IMR-90 (cell line): Measurements from ENCODE around the gene SERPINE2. TPM values are rescaled to one million over a fixed set of nuclear protein-coding genes. Genes with fewer than 3 reads are reported as not detected.

Source experiments
- ATAC-seq: fragments of 200-7000 bp; cut with Tn5 transposase; 2 replicates; pipeline ENCODE4 v1.9.1; 2020; ENCODE audit warnings: low read depth, mild to moderate bottlenecking, moderate library complexity
- BruUV-seq: library from RNA; stranded (reverse); fragments of 400-500 nt; replicated peaks from 2 replicates; lab custom pipeline; 2021; lab: Mats Ljungman, UMichigan
- CTCF ChIA-PET: fragments of 300-600 bp; formaldehyde crosslinking; extraction: SDS; loops from one replicate; lab custom pipeline; 2021; ENCODE audit warnings: antibody characterized with exemption; lab: Yijun Ruan, JAX
- POLR2A ChIA-PET: fragments of 300-600 bp; sonication (Branson Sonifier 250); formaldehyde crosslinking; loops from one replicate; lab custom pipeline; 2022; ENCODE audit warnings: antibody characterized with exemption; ENCODE audit not compliant: unreplicated experiment; lab: Charles Lee
- DNase-seq: peaks from one replicate; pipeline ENCODE4 v3.0.0; 2013
- H2AFZ ChIP-seq: replicated peaks from 2 replicates; pipeline ENCODE3; 2013; ENCODE audit warnings: low read length, mild to moderate bottlenecking; ENCODE audit not compliant: poor library complexity
- H2AK5ac ChIP-seq: 2 replicates; pipeline ENCODE4 v1.6.1; 2013; ENCODE audit warnings: low read depth, low read length, inconsistent platforms
- H2AK9ac ChIP-seq: replicated peaks from 2 replicates; pipeline ENCODE3; 2013; ENCODE audit warnings: mild to moderate bottlenecking, low read depth, low read length, moderate library complexity; ENCODE audit not compliant: poor library complexity
- H2BK120ac ChIP-seq: 2 replicates; pipeline ENCODE4 v1.6.1; 2013; ENCODE audit warnings: low read depth, low read length, inconsistent platforms
- H2BK15ac ChIP-seq: 3 replicates; pipeline ENCODE4 v1.6.1; 2013; ENCODE audit warnings: low read depth, low read length, inconsistent platforms
- H2BK20ac ChIP-seq: 2 replicates; pipeline ENCODE4 v1.6.1; 2013; ENCODE audit warnings: low read depth, mild to moderate bottlenecking, inconsistent platforms, low read length, moderate library complexity
- H2BK5ac ChIP-seq: 2 replicates; pipeline ENCODE4 v1.6.1; 2013; ENCODE audit warnings: mild to moderate bottlenecking, low read depth, low read length, inconsistent platforms; ENCODE audit not compliant: poor library complexity, severe bottlenecking
- H3K14ac ChIP-seq: replicated peaks from 2 replicates; pipeline ENCODE4 v1.6.1; 2013; ENCODE audit warnings: low read depth, low read length, inconsistent platforms
- H3K18ac ChIP-seq: 2 replicates; pipeline ENCODE4 v1.6.1; 2013; ENCODE audit warnings: low read depth, low read length, control low read depth
- H3K23ac ChIP-seq: 2 replicates; pipeline ENCODE4 v1.6.1; 2013; ENCODE audit warnings: low read depth, low read length, inconsistent platforms
- H3K27ac ChIP-seq: 2 replicates; pipeline ENCODE4 v1.5.1; 2013; ENCODE audit warnings: mild to moderate bottlenecking, control low read depth, low read length; ENCODE audit not compliant: insufficient read depth
- H3K27me3 ChIP-seq: 2 replicates; pipeline ENCODE4 v1.6.1; 2013; ENCODE audit warnings: low read length; ENCODE audit not compliant: control insufficient read depth, insufficient read depth
- H3K36me3 ChIP-seq: 2 replicates; pipeline ENCODE4 v1.6.1; 2013; ENCODE audit warnings: low read length, mixed read lengths; ENCODE audit not compliant: control insufficient read depth, insufficient read depth
- H3K4ac ChIP-seq: 2 replicates; pipeline ENCODE4 v1.6.1; 2013; ENCODE audit warnings: low read depth, low read length, inconsistent platforms
- H3K4me1 ChIP-seq: 2 replicates; pipeline ENCODE4 v1.6.1; 2013; ENCODE audit warnings: low read length, mixed read lengths; ENCODE audit not compliant: control insufficient read depth, insufficient read depth
- H3K4me2 ChIP-seq: 2 replicates; pipeline ENCODE4 v1.6.1; 2013; ENCODE audit warnings: low read depth, mild to moderate bottlenecking, control low read depth, low read length, moderate library complexity
- H3K4me3 ChIP-seq: 2 replicates; pipeline ENCODE4 v1.5.1; 2013; ENCODE audit warnings: low read depth, mild to moderate bottlenecking, control low read depth, low read length, moderate library complexity; ENCODE audit not compliant: insufficient read depth
- H3K56ac ChIP-seq: 2 replicates; pipeline ENCODE4 v1.6.1; 2013; ENCODE audit warnings: low read length, inconsistent platforms; ENCODE audit not compliant: insufficient read depth; ENCODE audit errors: extremely low read depth
- H3K79me1 ChIP-seq, 2 experiments: 2 replicates each; pipeline ENCODE4 v1.6.1; 2013; ENCODE audit warnings: low read length in 2 of 2, inconsistent platforms in 1 of 2, low read depth in 1 of 2
- H3K9ac ChIP-seq: 2 replicates; pipeline ENCODE4 v1.6.1; 2013; ENCODE audit warnings: low read depth, low read length, control low read depth
- H3K9me1 ChIP-seq: 2 replicates; pipeline ENCODE4 v1.6.1; 2013; ENCODE audit warnings: low read length, inconsistent platforms; ENCODE audit not compliant: insufficient read depth
- H3K9me3 ChIP-seq: 2 replicates; pipeline ENCODE4 v1.6.1; 2013; ENCODE audit warnings: low read length; ENCODE audit not compliant: control insufficient read depth, insufficient read depth
- H4K20me1 ChIP-seq: 2 replicates; pipeline ENCODE4 v1.6.1; 2013; ENCODE audit warnings: low read length, inconsistent platforms; ENCODE audit not compliant: insufficient read depth
- H4K5ac ChIP-seq: 2 replicates; pipeline ENCODE4 v1.6.1; 2013; ENCODE audit warnings: mild to moderate bottlenecking, low read depth, low read length, control low read depth
- H4K8ac ChIP-seq, 2 experiments: 2 replicates each; pipeline ENCODE4 v1.6.1; 2013; ENCODE audit warnings: low read depth in 2 of 2, low read length in 2 of 2, control low read depth in 1 of 2, inconsistent platforms in 1 of 2
- H4K91ac ChIP-seq: 2 replicates; pipeline ENCODE4 v1.6.1; 2013; ENCODE audit warnings: low read depth, low read length, inconsistent platforms; ENCODE audit not compliant: insufficient read depth
- CHD1 ChIP-seq: IDR thresholded peaks from 2 replicates; pipeline ENCODE4 v1.6.1; 2012; ENCODE audit warnings: low read depth, low read length, improper control_type of control experiment
- RAD21 ChIP-seq: IDR thresholded peaks from 2 replicates; pipeline ENCODE4 v1.6.1; 2012; ENCODE audit warnings: low read length, improper control_type of control experiment
- RFX5 ChIP-seq: IDR thresholded peaks from 2 replicates; pipeline ENCODE4 v1.8.0; 2012; ENCODE audit warnings: low read depth, mild to moderate bottlenecking, low read length, moderate library complexity
- WGBS, 2 experiments: methylation state at CpG; one replicate each; pipeline versions ENCODE4 v1.1.5 to v1.1.7; 2013; ENCODE audit warnings: missing lambda C conversion rate in 2 of 2; ENCODE audit not compliant: insufficient read length in 1 of 2; ENCODE audit errors: extremely low coverage in 2 of 2; 5-methylcytosine and 5-hydroxymethylcytosine counted together
- dilution Hi-C: fragments of 300-500 bp; cut with HindIII; formaldehyde crosslinking; loops from one replicate; pipeline ENCODE4 v1.14.3; 2018; ENCODE audit warnings: low sequenced_read_pairs; ENCODE audit not compliant: unreplicated experiment
- in situ Hi-C: fragments of 300-500 bp; cut with MboI; formaldehyde crosslinking; loops from 3 replicates; pipeline ENCODE4 v1.14.3; 2019; ENCODE audit warnings: low sequenced_read_pairs, inconsistent platforms, mixed read lengths
- intact Hi-C: fragments of 100-400 bp; cut with micrococcal nuclease; formaldehyde crosslinking; loops from 2 replicates; pipeline ENCODE4 v1.10.0; 2022
- polyA plus RNA-seq, 3 experiments: library from polyadenylated mRNA; depleted of rRNA; stranded (reverse); fragments of >200 nt; gene quantifications; 2 replicates each; pipeline ENCODE4 v1.2.3, GENCODE V29; 2012; ENCODE audit warnings: low replicate concordance in 1 of 3
- total RNA-seq: library from RNA; depleted of rRNA; stranded (reverse); fragments of >200 nt; gene quantifications from 2 replicates; pipeline ENCODE4 v1.2.3, GENCODE V29; 2012

The SERPINE2 gene
- total and polyA plus RNA-seq, 2 of the 4 experiments (the other 2 are of a cell fraction) = 24.0 to 62.7 TPM

DNA sequence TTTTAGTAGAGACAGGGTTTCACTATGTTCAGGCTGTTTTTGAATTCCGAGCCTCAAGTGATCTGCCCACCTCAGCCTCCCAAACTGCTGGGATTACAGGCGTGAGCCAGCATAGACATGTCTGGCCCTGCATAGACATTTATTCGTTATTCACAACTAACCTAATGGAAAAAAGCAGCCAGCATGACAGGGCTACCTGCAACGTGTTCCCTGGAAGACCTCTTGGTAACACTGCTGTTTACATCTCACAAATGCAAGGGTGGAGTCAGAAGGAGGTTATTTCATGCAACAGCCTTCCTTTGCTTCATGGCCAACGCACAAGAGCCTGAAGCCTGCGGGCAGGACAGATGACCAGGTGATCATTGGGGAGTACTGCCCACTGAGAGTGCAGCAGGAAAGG lies 9.2 kb downstream of the SERPINE2 start:
- H2BK15ac ChIP-seq = no peak overlapping the region
- TF ChIP-seq CHD1 (no peak), RAD21 (no peak), RFX5 (no peak)
- H2BK20ac ChIP-seq = no peak overlapping the region
- no peak overlapping the region for H3K56ac ChIP-seq
- no peak overlapping the region for H3K4me3 ChIP-seq
- H3K9ac ChIP-seq = no peak overlapping the region
- in situ Hi-C loops = no loop called here
- WGBS, 2 experiments = no CpG with 5 or more reads among the region's 6 CpGs
- intact Hi-C loops = no loop called here
- H3K4me2 ChIP-seq = no peak overlapping the region
- no peak overlapping the region for H2BK5ac ChIP-seq
- peaks cover 13% of the 10 kb centered on the region for H3K9me1 ChIP-seq
- H3K27me3 ChIP-seq = no peaks in the 10 kb centered on the region
- H3K27ac ChIP-seq = no peak overlapping the region
- no peak overlapping the region for H2BK120ac ChIP-seq
- peaks cover 16 to 40% of the 10 kb centered on the region in 2 experiments for H3K79me1 ChIP-seq
- no peak overlapping the region for H3K23ac ChIP-seq
- H2AK5ac ChIP-seq = no peak overlapping the region
- H3K4ac ChIP-seq = no peak overlapping the region
- 0 out of 2 replicates have a peak, but pooled peaks cover 2% of the 10 kb centered on the region for H3K36me3 ChIP-seq
- CTCF ChIA-PET = interaction anchor here (0.5 kb wide), 1 partner anchor 8 kb away, joined by 3 read pairs; no protein-coding TSS in a partner anchor
- no peaks in the 10 kb centered on the region for H3K4me1 ChIP-seq
- DNase-seq = no peak
- no peak overlapping the region for H2AFZ ChIP-seq
- 0 out of 2 replicates have a peak, but pooled peaks cover 3% of the 10 kb centered on the region for H4K20me1 ChIP-seq
- H4K5ac ChIP-seq = no peak overlapping the region
- H3K14ac ChIP-seq = no peak overlapping the region
- no peak overlapping the region for H2AK9ac ChIP-seq
- no peaks in the 10 kb centered on the region for H3K9me3 ChIP-seq
- POLR2A ChIA-PET = no interaction called here
- no peak overlapping the region for H3K18ac ChIP-seq
- no peak for ATAC-seq
- dilution Hi-C loops = no loop called here
- H4K91ac ChIP-seq = no peak overlapping the region
- no TSS peak for BruUV-seq
- H4K8ac ChIP-seq = no peak overlapping the region
